IMR-90 (cell line): ENCODE results near the gene SHC4.

Experiments
- BHLHE40 ChIP-seq: fragments of 150-350 bp; IDR thresholded peaks from 2 replicates; pipeline ENCODE4 v1.6.1; 2016; ENCODE audit warnings: mild to moderate bottlenecking, low read depth, low read length
- CEBPB ChIP-seq: IDR thresholded peaks from 2 replicates; pipeline ENCODE4 v1.6.1; 2012; ENCODE audit warnings: low read depth, low read length, improper control_type of control experiment
- CHD1 ChIP-seq: IDR thresholded peaks from 2 replicates; pipeline ENCODE4 v1.6.1; 2012; ENCODE audit warnings: low read depth, low read length, improper control_type of control experiment
- CTCF ChIP-seq: conservative IDR thresholded peaks from 2 replicates; pipeline ENCODE4 v1.5.1; 2012; ENCODE audit warnings: mild to moderate bottlenecking, low read depth, low read length, improper control_type of control experiment
- FOS ChIP-seq: fragments of 150-350 bp; IDR thresholded peaks from 2 replicates; pipeline ENCODE4 v1.6.1; 2016; ENCODE audit warnings: low read depth, low read length
- MAFK ChIP-seq: IDR thresholded peaks from 2 replicates; pipeline ENCODE4 v1.6.1; 2012; ENCODE audit warnings: low read depth, low read length, improper control_type of control experiment
- MAZ ChIP-seq: IDR thresholded peaks from 2 replicates; pipeline ENCODE4 v1.6.1; 2012; ENCODE audit warnings: low read depth, mild to moderate bottlenecking, low read length, improper control_type of control experiment, moderate library complexity, borderline replicate concordance
- MXI1 ChIP-seq: IDR thresholded peaks from 2 replicates; pipeline ENCODE4 v1.6.1; 2012; ENCODE audit warnings: low read depth, mild to moderate bottlenecking, low read length, moderate library complexity, borderline replicate concordance
- POLR2A ChIP-seq: IDR thresholded peaks from 2 replicates; pipeline ENCODE4 v1.6.1; 2012; ENCODE audit warnings: mild to moderate bottlenecking, low read depth, low read length
- RAD21 ChIP-seq: IDR thresholded peaks from 2 replicates; pipeline ENCODE4 v1.6.1; 2012; ENCODE audit warnings: low read length, improper control_type of control experiment
- RFX5 ChIP-seq: IDR thresholded peaks from 2 replicates; pipeline ENCODE4 v1.8.0; 2012; ENCODE audit warnings: low read depth, mild to moderate bottlenecking, low read length, moderate library complexity
- SMC3 ChIP-seq: fragments of 150-350 bp; IDR thresholded peaks from 2 replicates; pipeline ENCODE4 v1.6.1; 2016; ENCODE audit warnings: low read depth, mild to moderate bottlenecking, antibody characterized with exemption, low read length, moderate library complexity
- USF2 ChIP-seq: fragments of 150-350 bp; IDR thresholded peaks from 2 replicates; pipeline ENCODE4 v1.6.1; 2017; ENCODE audit warnings: mild to moderate bottlenecking, antibody characterized with exemption, low read length, low read depth

GRCh38 chr15:48825075-48825474 is 138.6 kb downstream of the SHC4 start:
- TF ChIP-seq CTCF, result no peak
- no peak for TF ChIP-seq POLR2A
- TF ChIP-seq FOS, result no peak
- no peak for TF ChIP-seq RFX5
- TF ChIP-seq SMC3, result no peak
- no peak for TF ChIP-seq USF2
- no peak for TF ChIP-seq MAZ
- TF ChIP-seq MAFK, result no peak
- TF ChIP-seq CEBPB, result no peak
- no peak for TF ChIP-seq RAD21
- no peak for TF ChIP-seq CHD1
- TF ChIP-seq BHLHE40, result no peak
- TF ChIP-seq MXI1, result no peak
